ENCODE measurements around the gene PDE4B. TPM values are rescaled to one million over a fixed set of nuclear protein-coding genes. Genes with fewer than 3 reads are reported as not detected.

Gene PDE4B
- total and polyA plus RNA-seq, 9 of the 15 experiments (the other 6 are each of a cell fraction or from before 2014, with no cell fraction given) = 0.09 TPM; not detected in 8

DNA sequence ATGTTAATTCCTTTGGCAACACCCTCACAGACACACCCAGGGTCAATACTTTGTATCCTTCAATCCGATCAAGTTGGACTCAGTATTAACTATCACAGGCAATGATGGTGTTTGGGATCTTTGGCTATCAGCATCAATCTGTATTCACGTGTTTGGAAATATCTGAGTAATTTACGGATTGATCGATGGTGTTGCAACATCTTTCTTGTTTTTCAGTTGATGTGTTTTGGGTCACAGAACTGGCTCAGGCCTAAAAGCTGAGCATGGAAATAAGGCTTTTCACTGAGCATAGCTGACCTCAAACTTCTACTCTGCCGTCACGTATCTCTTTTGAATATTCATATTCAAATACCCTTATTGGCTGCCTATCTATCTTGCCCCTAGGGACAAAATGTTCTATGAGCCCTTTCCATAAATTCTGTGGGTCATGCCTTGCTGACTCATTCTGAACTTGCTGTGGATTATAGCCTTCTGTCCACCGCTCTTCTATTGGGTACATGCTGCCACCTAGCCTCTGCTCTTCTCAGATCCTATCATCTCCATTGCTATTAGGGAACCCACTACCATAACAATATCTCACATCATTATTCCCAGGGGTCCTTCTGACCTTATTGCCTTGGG is 156.0 kb downstream of the PDE4B start:
- intact Hi-C loops (cut with micrococcal nuclease) (loop anchor here (2.0 to 5.0 kb wide), 2 partner anchors 136 to 228 kb away; no protein-coding TSS in a partner anchor), in situ Hi-C loops (cut with MboI) (loop anchor here (25.0 kb wide), 2 partner anchors 736 to 861 kb away; no protein-coding TSS in a partner anchor)
- Histone ChIP-seq H3K27me3 (ENCODE audit: control insufficient read depth in 2 of 2, insufficient read depth in 2 of 2, low read length in 2 of 2) (no peaks in the 10 kb centered on the region), H3K9me1 (ENCODE audit: control insufficient read depth, insufficient read depth, low read length) (no peaks in the 10 kb centered on the region), H3K79me2 (ENCODE audit: control insufficient read depth, insufficient read depth, low read length) (no peaks in the 10 kb centered on the region), H4K20me1 (replicated peaks; ENCODE audit: control insufficient read depth, insufficient read depth, low read length) (no peaks in the 10 kb centered on the region), H3K9ac (ENCODE audit: insufficient read depth in 1 of 2, low read depth in 2 of 2, low read length in 2 of 2) (no peak overlapping the region), H3K27ac (ENCODE audit: extremely low read depth, low read depth, low read length) (no peak overlapping the region; the same call in 2 of the 3 replicates), H3K9me3 (replicated peaks; ENCODE audit: control insufficient read depth, insufficient read depth, low read depth, low read length) (no peaks in the 10 kb centered on the region), H3K36me3 (ENCODE audit: control insufficient read depth, insufficient read depth, low read length) (no peaks in the 10 kb centered on the region), H3K4me2 (ENCODE audit: insufficient read depth, low read length) (no peak overlapping the region), H3K4me1 (replicated peaks in 1 of 2; ENCODE audit: control insufficient read depth in 2 of 2, insufficient read depth in 2 of 2, low read length in 2 of 2) (peaks cover 0 to 10% of the 10 kb centered on the region in 2 experiments; a peak in 2 of 5 replicates), H2AFZ (ENCODE audit: low read depth, low read length) (peak overlapping the region; percentile 65; the same call in 1 of the 2 replicates), H3K4me3 (no peak overlapping the region)
- peak; percentile 91 for ATAC-seq
- WGBS (ENCODE audit: insufficient coverage, low coverage, missing lambda C conversion rate) = 20% methylated on average over 7 of the region's 7 CpGs
- POLR2A ChIA-PET = no interaction called here
- no TSS peak for BruUV-seq (replicated peaks)
- DNase-seq (ENCODE audit: extremely low read depth in 1 of 4, low spot score in 3 of 4) = peak; percentile 12 to 66 (median 28)
- CTCF ChIA-PET (ENCODE audit: low intra/inter-chr PET ratio) = no interaction called here
- peak; percentile 76 for FAIRE-seq
- TF ChIP-seq ZNF551 (CRISPR knock-in tag; IDR thresholded peaks at IDR 0.05) (no peak), GATAD2A (IDR thresholded peaks at IDR 0.05) (no peak), ZKSCAN1 (IDR thresholded peaks at IDR 0.05; ENCODE audit: low read depth, low read length) (no peak), BRCA1 (IDR thresholded peaks at IDR 0.05) (no peak), BRCA1 (CRISPR knock-in tag; IDR thresholded peaks at IDR 0.05) (no peak), ZNF512 (tag; IDR thresholded peaks at IDR 0.05) (no peak), FOXJ3 (CRISPR knock-in tag; IDR thresholded peaks at IDR 0.05) (no peak), POLR2H (tag; IDR thresholded peaks at IDR 0.05; ENCODE audit: low read depth) (no peak), SIX5 (IDR thresholded peaks at IDR 0.05; ENCODE audit: borderline replicate concordance in 1 of 2, insufficient read depth in 1 of 2, low read depth in 1 of 2, low read length in 2 of 2) (no peak), SMC3 (conservative IDR thresholded peaks at IDR 0.05; ENCODE audit: insufficient read depth, low read depth, low read length) (0 out of 2 replicates have a peak, but pooled peaks have one; percentile 26), GTF2F1 (IDR thresholded peaks at IDR 0.05; ENCODE audit: low read depth, low read length) (no peak), ZNF146 (CRISPR knock-in tag; IDR thresholded peaks at IDR 0.05; ENCODE audit: unreplicated experiment) (no peak), GABPA (tag; conservative IDR thresholded peaks at IDR 0.05; ENCODE audit: low read depth) (no peak), MAFK (IDR thresholded peaks at IDR 0.05; ENCODE audit: low read length) (peak; percentile 74; the same call in 1 of the 2 replicates), ZMIZ1 (IDR thresholded peaks at IDR 0.05; ENCODE audit: low read depth in 2 of 2, low read length in 2 of 2) (no peak), SIRT6 (IDR thresholded peaks at IDR 0.05; ENCODE audit: low read depth, low read length) (no peak), ZNF764 (CRISPR knock-in tag; IDR thresholded peaks at IDR 0.05; ENCODE audit: low read depth) (no peak), MTF1 (CRISPR knock-in tag; IDR thresholded peaks at IDR 0.05; ENCODE audit: borderline replicate concordance) (no peak), ZNF584 (CRISPR knock-in tag; IDR thresholded peaks at IDR 0.05; ENCODE audit: low read depth) (no peak)
